Fibroblast of peridontal ligament (primary cell): Measurements from ENCODE around the gene POC1A.
"Not testable (repeated sequence)": the region's sequence is repeated elsewhere in the genome, so short reads cannot be mapped to it uniquely, and the experiment has no call there.

Experiments
- DNase-seq: peaks from one replicate; pipeline ENCODE4 v3.0.0-alpha.2; 2010; ENCODE audit errors: extremely low read depth

The POC1A gene

DNA sequence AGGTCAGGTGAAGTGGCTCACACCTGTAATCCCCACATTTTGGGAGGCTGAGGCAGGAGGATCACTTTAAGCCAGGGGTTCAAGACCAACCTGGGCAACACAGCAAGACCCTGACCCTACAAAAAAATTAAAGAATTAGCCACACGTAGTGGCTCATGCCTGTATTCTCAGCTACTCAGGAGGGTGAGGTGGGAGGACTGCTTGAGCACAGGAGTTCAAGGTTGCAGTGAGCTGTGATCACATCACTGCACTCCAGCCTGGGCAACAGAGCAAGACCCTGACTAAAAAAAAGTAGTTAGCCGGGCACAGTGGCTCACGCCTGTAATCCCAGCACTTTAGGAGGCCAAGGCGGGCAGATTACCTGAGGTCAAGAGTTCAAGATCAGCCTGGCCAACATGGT lies 2.2 kb downstream of the POC1A start:
- not testable (repeated sequence) for DNase-seq

DNA sequence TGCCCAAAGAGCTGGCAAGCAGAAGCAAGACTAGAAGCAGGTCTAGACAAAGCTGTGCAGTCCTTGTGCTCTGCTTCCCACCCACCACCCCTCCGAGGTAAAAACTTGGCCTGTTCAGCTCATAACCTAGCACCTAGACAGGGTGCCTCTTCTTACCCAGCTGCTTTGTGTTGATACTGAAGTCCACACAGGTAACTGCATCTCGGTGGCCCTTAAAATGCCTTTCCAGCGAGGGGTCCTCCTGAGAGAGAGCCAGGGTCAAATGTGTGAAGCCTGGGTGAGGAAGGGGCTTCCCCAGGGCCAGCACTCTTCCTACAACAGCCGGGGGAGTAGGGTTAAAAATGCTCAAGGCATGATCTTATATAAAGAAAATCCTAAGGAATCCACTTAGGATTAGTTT lies 3.4 kb downstream of the POC1A start:
- DNase-seq = no peak

DNA sequence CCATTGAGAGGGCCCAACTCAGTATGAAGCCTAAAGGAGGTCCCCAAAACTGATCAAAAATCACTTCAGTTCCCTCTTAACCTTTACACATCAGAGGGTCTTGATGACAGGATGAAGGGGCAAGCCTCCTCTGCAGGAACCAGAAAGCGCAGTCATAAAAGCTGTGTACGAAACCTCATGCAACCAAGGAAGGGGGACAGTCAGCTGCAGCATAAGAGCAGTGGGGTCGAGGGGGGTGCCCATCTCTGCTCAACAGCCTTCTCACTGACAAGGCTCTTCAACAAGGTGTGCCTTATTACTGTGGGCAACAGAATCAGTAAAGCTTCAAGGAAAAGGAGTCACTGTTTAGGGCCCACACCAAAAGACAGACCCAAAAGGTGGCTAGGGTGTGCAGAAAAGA lies 3.9 kb downstream of the POC1A start:
- no peak for DNase-seq

DNA sequence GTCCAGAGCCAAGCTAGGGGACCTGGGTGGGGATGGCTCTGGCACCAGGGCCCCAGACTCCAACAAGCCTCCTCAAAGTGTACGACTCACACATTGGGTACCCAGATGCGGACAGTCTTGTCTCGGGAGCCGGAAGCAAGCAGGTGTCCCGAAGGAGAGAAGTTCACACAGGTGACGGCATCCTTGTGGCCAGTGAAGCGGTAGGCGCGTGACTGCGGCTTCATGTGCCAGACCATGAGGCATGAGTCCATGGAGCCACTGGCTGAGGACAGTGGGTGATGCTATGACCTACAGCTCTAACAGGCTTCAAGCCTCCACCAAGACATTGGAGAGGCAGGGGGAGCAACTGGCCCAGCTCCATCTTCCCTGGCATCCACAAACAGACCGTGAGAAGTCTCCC lies 4.5 kb downstream of the POC1A start:
- DNase-seq = no peak

DNA sequence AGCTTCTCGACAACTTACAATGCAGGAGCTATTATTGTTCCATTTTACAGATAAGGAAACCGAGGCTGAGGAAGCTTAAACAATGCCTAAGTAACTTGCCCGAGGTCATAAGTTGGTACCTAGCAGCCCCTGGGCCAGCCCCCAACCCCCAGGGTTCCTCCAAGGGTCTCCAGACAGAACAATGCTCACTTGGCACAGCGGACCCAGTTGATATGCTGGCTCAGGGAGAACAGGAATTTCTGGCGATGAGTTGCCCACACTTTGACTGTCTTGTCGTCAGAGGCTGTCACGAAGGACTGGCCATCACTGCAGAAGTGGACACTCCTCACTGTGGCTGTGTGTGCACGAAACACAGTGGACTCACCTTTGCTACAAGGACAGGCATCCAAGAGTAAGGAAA lies 5.2 kb downstream of the POC1A start:
- no peak for DNase-seq

DNA sequence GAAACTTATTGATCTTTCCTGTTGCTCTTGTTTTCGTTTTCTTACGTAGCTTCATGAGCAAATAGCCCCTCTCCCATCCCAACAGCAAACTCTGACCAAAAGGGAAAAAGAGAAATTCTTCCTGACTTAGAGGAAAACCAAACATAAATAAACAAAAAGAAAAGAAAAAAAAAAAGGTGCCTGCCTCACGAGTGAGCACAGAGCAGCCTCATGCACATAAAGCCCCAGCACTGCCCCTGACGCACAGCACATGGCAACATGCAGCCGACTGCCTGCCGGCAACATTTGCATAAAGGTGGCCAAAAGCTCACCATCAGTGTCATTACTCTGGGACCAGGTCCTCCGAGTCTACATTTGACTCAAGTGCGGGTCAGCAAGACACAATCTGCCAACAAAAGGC lies 6.4 kb downstream of the POC1A start:
- DNase-seq = peak; percentile 12

DNA sequence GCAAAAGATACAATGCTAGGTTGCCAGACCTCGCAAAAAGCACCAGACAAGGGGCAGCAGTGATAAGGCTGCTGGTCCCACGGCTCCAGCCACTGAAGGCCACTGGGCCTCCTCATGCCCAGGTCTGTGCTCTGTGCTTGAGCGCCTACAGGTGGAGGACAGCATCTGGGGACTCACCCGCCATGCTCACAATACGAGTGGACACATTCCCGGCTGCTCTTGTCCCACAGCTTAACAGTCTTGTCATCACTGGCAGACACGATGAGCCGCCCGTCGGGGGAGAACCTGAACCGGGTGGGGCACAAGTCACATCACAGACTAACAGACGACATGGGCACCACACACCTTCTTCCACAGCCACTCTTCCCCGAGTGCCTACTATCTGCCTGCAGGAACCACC lies 7.4 kb downstream of the POC1A start:
- no peak for DNase-seq

DNA sequence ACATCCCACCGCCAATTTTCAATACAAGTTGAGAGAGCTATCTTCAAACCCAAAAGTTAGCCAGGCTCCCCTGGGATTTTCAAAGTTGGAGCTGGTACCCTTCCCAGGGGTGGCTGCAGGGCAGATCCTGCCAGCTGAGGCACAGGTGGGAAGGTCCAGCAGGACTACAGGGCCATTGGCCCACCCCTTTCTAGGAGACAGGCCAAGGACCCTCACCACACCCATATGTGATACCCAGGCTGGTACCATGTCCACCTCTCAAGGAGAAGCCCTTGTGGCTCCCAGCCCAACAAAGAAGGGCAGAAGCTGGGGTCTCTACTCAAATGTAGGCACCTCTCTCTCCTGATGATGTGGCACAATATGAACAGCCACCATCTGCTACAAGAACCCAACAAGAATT lies 8.0 kb downstream of the POC1A start:
- no peak for DNase-seq

DNA sequence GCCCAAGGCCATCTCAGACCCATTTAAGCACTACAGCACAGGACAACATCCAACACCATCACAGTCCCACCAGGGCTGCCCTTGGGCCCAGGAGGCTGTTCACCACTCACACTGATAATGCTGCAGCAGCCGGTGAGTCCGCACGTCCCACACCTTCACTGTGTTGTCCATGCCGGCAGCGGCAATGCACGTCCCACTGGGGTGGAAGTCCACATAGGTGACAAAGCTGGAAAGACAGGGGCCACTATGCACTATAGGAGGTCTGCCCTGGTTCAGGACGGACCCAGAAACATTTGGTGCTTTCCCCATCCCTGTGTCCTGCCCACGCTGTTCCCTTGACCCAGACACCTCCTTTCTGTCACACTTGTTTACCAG lies 8.5 kb downstream of the POC1A start:
- no peak for DNase-seq

DNA sequence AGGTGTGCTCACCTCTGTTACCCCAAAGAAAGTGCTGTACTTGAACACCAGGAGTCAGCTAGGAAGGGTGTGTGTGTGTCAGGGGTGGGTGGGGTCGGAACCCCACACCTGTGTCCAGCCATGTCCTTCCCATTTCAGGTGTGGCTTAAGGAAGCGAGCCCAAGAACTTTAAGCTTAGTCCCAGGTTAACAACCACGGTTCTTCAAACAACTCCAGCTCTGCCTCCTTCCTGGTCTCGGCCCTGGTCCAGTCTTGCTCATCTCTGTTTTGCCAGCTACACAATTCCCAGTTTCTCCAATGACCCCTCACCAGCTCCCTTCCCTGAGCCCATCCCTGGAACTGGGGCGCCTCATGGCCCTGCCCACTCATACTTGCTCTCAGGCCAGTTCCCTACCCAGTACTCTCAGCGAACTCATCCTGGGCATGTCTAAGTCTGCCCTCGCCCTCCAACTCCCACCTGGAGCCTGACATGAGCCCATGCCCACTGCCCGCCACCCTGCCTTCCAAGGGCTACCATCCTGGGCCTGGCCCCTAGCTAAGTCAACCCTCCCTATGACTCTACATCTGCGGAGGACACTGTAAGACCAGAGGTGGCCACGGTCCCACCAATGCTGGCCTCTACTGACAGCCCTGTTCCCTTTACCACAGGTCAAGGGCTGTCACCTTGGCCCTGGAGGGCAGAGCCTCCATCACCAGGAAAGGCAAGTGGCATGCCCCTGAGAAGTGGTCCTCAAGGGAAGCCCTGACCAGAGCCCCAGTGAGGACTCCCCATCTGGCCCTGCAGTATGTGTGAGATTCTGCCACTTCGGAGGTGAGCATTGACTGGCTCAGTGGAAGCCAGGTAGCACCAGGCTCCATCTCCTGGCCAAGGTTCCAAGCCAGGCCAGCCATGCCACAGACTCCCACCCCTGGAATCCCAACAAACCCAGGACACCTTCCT lies 9.2 kb downstream of the POC1A start:
- DNase-seq = no peak

DNA sequence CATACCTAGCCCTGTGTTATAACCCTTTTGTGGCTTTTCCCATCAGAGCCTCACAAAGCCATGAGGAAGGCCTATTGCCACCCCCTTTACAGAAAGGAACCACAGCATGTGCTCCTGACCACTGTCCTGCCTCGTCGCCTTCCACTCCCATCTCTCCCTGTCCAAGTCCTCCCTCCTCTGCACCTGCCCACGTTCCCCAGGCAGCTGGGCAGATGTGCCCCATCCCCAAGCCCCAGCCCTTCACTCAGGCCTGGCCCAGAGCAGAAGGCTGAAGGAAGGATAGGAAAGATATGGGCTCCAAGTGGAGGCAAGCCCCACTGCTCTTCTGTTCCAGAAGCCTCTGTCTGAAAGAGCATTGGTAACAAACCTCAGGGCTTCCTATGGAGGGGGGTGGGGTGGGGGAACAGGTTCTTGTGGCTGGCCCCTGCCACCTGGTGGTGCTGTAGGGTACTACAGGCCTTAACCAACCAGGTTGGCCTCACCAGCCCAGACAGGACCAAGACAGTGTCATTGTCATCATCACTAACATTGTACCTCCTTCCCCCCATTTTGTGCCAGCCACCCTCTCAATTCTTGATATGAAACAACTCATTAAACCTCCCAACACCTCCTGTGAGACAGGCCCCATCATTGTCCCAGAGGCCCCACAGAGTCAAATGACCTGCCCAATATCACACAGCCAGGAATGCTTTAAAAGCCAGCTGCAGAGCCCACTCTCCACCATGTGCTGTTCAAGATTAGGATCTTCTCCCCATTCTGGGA lies 10.0 kb downstream of the POC1A start:
- DNase-seq = peak; percentile 72

DNA sequence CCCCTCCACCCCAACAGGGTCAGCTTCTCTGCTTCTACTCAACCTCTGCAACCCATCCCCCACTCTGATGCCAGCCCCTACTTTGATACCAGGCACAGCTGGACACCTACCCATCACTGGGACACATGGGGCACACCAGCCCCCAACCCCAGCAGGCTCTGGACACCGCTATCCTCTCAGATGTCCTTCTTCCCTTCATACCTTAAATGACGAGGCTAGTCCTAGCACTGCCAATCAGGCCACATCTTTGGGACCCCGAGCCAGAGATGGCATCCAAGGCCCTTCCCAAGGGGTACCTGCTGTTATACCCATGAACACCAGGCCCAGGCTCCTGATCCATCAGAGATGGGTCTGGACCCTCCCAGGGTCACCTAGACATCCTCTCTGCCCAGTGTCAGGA lies 10.6 kb downstream of the POC1A start:
- no peak for DNase-seq

DNA sequence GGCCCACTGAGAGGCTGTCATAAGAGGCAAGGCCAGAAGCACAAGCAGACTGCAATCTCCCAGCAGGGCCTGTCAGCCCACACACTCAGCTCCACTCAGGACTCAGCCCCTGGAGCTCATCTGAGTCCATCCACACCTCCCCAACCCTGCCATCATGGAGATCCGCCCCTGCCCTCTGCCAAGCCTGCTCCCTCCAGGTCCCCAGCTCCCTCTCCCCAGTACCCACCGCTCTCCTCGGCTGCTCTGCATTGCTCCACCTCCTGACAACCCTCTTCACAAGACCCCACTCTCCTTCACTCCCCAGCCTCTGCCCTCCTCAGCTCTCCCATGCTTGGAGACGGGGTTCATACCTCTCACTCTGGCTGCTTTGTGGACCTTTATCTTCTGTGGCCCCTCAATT lies 11.1 kb downstream of the POC1A start:
- DNase-seq = no peak

DNA sequence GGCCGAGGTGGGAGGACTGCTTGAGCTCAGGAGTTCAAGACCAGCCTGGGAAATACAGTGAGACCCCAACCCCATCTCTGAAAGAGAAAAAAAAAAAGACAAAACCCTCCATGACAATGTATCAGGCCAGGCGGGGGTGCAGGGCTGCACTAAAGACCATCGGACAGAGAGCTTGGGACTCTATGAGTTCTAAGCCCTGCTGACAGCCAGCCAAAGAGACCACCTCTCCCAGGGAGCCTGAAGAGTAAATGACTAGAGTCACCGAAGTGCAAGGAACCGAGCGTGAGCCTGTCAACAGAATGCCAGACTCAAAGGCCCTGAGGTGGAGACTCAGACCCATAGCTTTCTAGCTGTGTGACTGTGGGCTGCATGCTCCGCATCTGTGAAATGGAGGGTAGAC lies 12.5 kb downstream of the POC1A start:
- DNase-seq = no peak

DNA sequence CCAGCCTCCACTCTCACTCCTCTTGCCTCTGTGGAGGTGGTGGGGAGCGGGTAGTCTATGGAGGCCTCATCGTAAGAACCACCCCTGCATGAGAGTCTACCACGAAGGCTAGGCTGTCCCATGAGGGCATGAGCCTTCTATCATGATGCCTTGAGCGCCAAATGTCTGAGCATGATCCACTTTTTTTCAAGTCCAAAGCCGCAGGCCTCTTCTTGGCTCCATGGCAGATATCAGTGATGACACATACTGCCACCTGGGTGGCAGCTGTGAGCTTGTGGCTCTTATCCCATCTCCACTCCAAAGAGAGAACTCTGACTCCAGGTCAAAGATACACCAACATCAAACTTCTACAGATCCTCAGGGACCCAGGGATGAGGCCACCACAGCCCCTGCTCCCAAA lies 13.5 kb downstream of the POC1A start:
- no peak for DNase-seq

DNA sequence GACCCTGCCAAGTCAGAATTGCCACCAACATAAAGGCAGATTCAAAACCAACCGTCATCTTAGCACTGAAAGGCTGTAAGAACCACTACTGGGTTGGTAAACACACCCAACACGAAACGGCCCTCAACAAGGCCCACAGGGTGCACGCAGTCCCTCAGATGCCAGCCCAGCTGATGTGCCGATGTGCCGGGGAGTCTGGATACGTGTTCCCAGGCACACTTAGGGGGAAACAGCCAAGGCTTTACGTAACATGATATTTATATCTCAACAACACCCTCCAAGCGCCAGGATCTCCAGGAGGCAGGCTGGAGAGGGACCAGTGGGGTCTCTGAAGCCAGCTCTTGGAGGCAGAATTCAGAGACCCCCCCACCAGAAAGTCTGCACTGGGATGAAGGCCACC lies 14.2 kb downstream of the POC1A start:
- no peak for DNase-seq

DNA sequence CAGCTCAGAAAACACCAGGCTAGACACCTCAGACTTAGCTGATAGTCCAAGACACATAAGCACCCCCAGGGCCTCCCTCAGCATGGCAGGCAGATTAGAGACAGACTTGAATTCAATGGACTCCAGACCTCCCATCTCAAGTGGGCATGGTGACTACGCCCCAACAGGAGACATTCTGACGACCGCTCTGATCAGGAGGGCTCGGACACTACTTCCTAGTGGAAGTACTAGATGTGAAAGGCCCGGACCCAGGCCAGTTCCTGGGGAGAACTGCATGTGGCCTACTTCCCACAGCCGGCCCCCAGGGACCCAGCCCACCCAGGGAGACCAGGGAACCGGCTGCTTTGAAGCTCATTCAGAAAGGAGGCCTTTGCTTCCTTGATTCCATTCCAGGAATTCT lies 16.9 kb downstream of the POC1A start:
- no peak for DNase-seq

DNA sequence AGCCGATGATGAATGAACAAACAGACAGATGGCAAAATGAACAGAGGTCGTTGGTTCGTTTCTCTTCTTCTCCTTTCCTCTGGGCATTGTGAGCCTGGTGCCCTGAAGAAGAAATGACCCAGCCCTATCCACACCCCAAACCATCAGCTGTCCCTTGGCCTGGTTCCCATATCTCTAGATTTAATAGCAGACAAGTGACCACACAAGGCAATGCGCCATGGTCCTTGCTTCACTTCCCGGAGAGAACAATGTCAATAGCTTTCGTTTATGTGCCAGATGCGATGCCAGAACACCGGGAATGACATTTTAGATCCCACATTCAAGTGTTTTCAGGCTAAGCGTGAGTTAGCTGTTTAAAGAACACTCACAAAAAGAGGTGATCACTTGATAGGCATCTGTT lies 17.7 kb downstream of the POC1A start:
- DNase-seq = no peak

DNA sequence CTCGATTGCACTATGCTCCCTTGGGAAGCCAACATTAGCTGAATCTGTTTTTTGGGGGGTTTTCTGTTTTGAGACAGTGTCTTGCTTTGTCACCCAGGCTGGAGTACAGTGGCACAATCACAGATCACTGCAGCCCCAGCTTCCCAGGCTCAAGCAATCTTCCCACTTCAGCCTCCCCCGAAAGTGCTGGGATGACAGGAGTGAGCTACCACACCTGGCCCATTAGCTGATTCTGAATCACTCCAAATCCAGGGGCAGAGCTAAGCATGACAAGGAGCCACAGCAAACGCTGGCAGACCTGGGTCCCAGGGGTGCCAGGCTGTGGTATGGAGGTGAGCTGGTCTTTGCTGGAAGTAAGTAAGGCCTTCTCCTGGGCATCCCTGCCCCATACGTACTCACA lies 18.9 kb downstream of the POC1A start:
- DNase-seq = no peak

DNA sequence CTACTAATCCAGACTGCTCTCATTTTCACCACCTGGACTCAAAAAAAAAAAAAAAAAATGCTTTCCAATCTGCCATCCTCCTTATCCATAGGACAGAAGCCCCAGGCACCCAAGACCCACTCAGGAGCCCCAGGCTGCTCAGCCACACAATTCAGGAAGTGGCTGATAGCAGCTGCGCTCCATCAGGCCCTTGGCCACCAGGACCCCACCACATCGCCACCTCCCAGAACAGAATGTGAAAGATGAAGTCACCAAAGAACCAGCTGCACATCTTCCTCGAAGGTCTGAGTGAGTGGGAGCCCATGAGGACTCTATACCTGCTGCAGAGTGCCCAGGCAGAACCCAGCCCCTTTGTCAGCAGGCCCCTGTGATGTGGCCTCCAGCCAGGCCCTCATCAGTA lies 19.5 kb downstream of the POC1A start:
- no peak for DNase-seq

DNA sequence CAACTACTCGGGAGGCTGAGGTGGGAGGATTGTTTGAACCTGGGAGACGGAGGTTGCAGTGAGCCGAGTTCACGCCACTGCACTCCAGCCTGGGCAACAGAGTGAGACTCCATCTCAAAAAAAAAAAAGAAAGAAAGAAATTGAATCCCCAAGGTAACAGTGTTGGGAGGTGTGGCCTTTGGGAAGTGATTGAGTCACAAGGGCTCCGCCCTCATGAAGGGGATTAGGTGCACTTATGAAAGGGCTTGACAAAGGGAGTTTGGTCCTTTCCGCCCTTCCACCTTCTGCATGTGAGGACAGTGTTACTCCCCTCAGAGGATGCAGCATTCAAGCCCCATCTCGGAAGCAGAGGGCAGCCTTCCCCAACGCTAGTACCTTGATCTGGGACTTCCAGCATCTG lies 21.3 kb downstream of the POC1A start:
- DNase-seq = no peak

DNA sequence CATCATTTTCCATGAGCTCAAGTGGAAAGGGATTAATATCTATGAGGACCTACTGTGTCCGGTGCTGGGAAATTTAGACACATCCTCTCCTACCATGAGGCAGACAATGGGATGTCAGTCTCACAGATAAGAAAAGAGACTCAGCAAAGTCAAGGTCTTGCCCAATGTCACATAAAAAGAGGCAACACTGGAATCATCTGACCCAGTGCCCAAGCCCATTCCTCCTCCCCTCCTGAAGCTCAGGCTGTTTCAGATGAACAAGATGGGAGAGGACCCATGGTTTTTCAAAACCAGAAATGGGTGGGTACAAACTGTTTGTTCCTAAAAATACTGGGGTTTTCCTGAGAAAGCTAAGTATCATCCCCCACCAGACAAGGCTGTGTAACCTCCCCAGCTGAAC lies 22.2 kb downstream of the POC1A start:
- no peak for DNase-seq

DNA sequence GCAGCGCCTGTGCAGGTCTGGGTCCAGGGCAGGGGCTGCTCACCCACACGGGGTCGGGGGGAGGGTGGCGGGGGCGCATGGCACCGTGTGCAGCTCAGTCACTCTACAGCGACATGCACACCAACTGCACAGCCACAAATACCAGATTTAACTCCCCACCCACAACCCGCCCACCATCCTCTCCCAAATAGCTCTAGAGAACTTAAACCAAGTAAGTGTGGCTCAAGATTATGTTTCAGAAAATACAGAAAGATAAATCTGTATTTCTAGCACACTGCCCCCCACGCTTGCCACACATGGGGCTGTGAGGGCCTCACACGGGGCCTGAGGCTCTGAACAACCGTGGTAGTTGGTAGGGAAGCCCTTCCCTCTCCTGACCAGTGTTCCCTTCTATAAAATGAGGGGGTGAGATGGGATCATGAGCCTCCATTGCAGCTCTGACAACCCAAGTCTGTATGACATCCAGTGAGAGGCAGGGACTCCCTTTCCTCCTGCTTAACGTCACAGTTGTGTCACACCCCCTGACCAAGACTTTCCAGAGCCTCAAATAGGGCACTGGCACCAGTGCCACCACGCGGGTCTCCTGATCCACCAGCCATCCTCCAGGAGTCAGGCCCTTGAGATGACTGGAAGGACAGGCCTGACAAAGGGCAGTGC lies 23.1 kb downstream of the POC1A start:
- DNase-seq = no peak
